Tibial nerve (tissue), 4 donors: ENCODE results near the gene MPDU1. TPM values are rescaled to one million over a fixed set of nuclear protein-coding genes. Genes with fewer than 3 reads are reported as not detected.

Experiments
- DNase-seq, 2 donors: peaks; one replicate each; pipeline ENCODE4 v3.0.0-alpha.2; 2019; ENCODE audit warnings: low spot score in 2 of 2
- H3K27ac ChIP-seq, 4 donors: fragments of 200-600 bp; sonication (generic) in 3 of 4; one replicate each; pipeline ENCODE4 v1.5.1; 2017 to 2019; ENCODE audit warnings: mild to moderate bottlenecking in 1 of 4
- H3K27me3 ChIP-seq, 2 donors: fragments of 200-600 bp; sonication (generic) in 1 of 2; one replicate each; pipeline versions ENCODE4 v1.5.1 to v1.6.0; 2017 to 2019
- H3K36me3 ChIP-seq, 3 donors: fragments of 200-600 bp; sonication (generic); one replicate each; pipeline ENCODE4 v1.5.1; 2018 to 2019
- H3K4me1 ChIP-seq, 4 donors: fragments of 200-600 bp; sonication (generic) in 3 of 4; one replicate each; pipeline ENCODE4 v1.5.1; 2017 to 2019
- H3K4me3 ChIP-seq, 4 donors: fragments of 200-600 bp; sonication (generic) in 3 of 4; one replicate each; pipeline ENCODE4 v1.5.1; 2017 to 2019; ENCODE audit warnings: mild to moderate bottlenecking in 1 of 4, moderate library complexity in 1 of 4
- H3K9me3 ChIP-seq, 4 donors: fragments of 200-600 bp; sonication (generic) in 3 of 4; one replicate each; pipeline ENCODE4 v1.5.1; 2017 to 2019
- CTCF ChIP-seq, 5 experiments: fragments of 200-600 bp in 3 of 5; fragments of 450-650 bp in 2 of 5; sonication (generic) in 3 of 5; IDR thresholded peaks; one replicate each; pipeline ENCODE4 v1.5.1; 2016 to 2019; ENCODE audit warnings: antibody characterized with exemption in 5 of 5, mild to moderate bottlenecking in 3 of 5, moderate library complexity in 2 of 5
- EP300 ChIP-seq, 2 donors: sonication (generic); formaldehyde crosslinking; IDR thresholded peaks; one replicate each; pipeline ENCODE4 v1.6.1; 2017; ENCODE audit warnings: antibody characterized with exemption in 2 of 2, mild to moderate bottlenecking in 1 of 2
- POLR2A ChIP-seq, 2 donors: fragments of 450-650 bp; IDR thresholded peaks; one replicate each; pipeline ENCODE4 v1.6.1; 2017; ENCODE audit warnings: antibody characterized with exemption in 2 of 2, mild to moderate bottlenecking in 2 of 2, moderate library complexity in 2 of 2
- WGBS, 2 donors: methylation state at CpG; one replicate each; pipeline ENCODE4 v1.1.5; 2018; 5-methylcytosine and 5-hydroxymethylcytosine counted together
- total RNA-seq, 4 donors: library from RNA; depleted of rRNA; stranded (reverse); fragments of >200 nt; gene quantifications; one replicate each; pipeline ENCODE4 v1.1.0, GENCODE V29; 2016

MPDU1 gene
- total RNA-seq, 4 donors from 2014 or later = 58.3 to 102 (median 66.2) TPM

- TF ChIP-seq CTCF (IDR thresholded peaks at IDR 0.05) (no peak), POLR2A (IDR thresholded peaks at IDR 0.05) (no peak), EP300 (IDR thresholded peaks at IDR 0.05) (no peak)
- whole genome bisulfite sequencing, 2 donors = 49 to 51% methylated on average over 3 of the region's 3 CpGs
- DNase-seq = no peak
- no peak overlapping the region for H3K27ac ChIP-seq
- no peaks in the 10 kb centered on the region for H3K36me3 ChIP-seq
- peaks cover 0 to 47% (median 24%) of the 10 kb centered on the region in 4 donors for H3K4me1 ChIP-seq
- no peaks in the 10 kb centered on the region for H3K9me3 ChIP-seq
- no peaks in the 10 kb centered on the region for H3K27me3 ChIP-seq
- no peak overlapping the region for H3K4me3 ChIP-seq
Measured at GRCh38 chr17:7611635-7612293, 28.1 kb downstream of the MPDU1 start.

- no peak for TF ChIP-seq CTCF (IDR thresholded peaks at IDR 0.05)
- TF ChIP-seq POLR2A (IDR thresholded peaks at IDR 0.05) = no peak
- TF ChIP-seq EP300 (IDR thresholded peaks at IDR 0.05) = no peak
- no peaks in the 10 kb centered on the region for H3K36me3 ChIP-seq
- DNase-seq = no peak
- peaks cover 0 to 47% (median 24%) of the 10 kb centered on the region in 4 donors for H3K4me1 ChIP-seq
- H3K27me3 ChIP-seq = no peaks in the 10 kb centered on the region
- H3K4me3 ChIP-seq = no peak overlapping the region
- H3K9me3 ChIP-seq = no peaks in the 10 kb centered on the region
- 86 to 93% methylated on average over 1 of the region's 1 CpG for WGBS, 2 donors
- H3K27ac ChIP-seq = no peak overlapping the region
Measured at GRCh38 chr17:7612294-7612640, 28.6 kb downstream of the MPDU1 start.

- TF ChIP-seq POLR2A (IDR thresholded peaks at IDR 0.05) (no peak), CTCF (IDR thresholded peaks at IDR 0.05) (no peak), EP300 (IDR thresholded peaks at IDR 0.05) (no peak)
- Histone ChIP-seq H3K27ac (peak overlapping the region; percentile 91 to 95 (median 92)), H3K27me3 (no peaks in the 10 kb centered on the region), H3K36me3 (no peaks in the 10 kb centered on the region), H3K4me3 (peak overlapping the region; percentile 76 to 91 (median 84)), H3K4me1 (peaks cover 0 to 46% (median 24%) of the 10 kb centered on the region in 4 donors), H3K9me3 (no peaks in the 10 kb centered on the region)
- DNase-seq = no peak
- WGBS, 2 donors = 6 to 7% methylated on average over 20 of the region's 20 CpGs
Measured at GRCh38 chr17:7613769-7614424, 30.2 kb downstream of the MPDU1 start.

GRCh38 chr17:7614425-7615264 is 31.0 kb downstream of the MPDU1 start, which contains the start of gene FXR2:
FXR2 (minus strand) TSS chr17:7614897; CDS start chr17:7614532, 365 bp downstream.
- TF ChIP-seq POLR2A (IDR thresholded peaks at IDR 0.05) (peak; percentile 77 to 90), CTCF (IDR thresholded peaks at IDR 0.05) (peak; percentile 72 to 86 (median 82)), EP300 (IDR thresholded peaks at IDR 0.05) (peak in 1 of 2 donors; percentile 71)
- H3K4me3 ChIP-seq = peak within 1 kb of the TSS; percentile 76 to 91 (median 84)
- DNase-seq = peak; percentile 99
- H3K36me3 ChIP-seq = no peaks in the 10 kb centered on the region
- H3K27me3 ChIP-seq = no peaks in the 10 kb centered on the region
- peak within 1 kb of the TSS; percentile 91 to 95 (median 92) for H3K27ac ChIP-seq
- no peaks in the 10 kb centered on the region for H3K9me3 ChIP-seq
- 1% methylated on average over 47 to 63 of the region's 93 CpGs for WGBS, 2 donors
- peaks cover 0 to 39% (median 22%) of the 10 kb centered on the region in 4 donors for H3K4me1 ChIP-seq
